ENCODE results near the gene NHERF2.

NHERF2 gene

DNA sequence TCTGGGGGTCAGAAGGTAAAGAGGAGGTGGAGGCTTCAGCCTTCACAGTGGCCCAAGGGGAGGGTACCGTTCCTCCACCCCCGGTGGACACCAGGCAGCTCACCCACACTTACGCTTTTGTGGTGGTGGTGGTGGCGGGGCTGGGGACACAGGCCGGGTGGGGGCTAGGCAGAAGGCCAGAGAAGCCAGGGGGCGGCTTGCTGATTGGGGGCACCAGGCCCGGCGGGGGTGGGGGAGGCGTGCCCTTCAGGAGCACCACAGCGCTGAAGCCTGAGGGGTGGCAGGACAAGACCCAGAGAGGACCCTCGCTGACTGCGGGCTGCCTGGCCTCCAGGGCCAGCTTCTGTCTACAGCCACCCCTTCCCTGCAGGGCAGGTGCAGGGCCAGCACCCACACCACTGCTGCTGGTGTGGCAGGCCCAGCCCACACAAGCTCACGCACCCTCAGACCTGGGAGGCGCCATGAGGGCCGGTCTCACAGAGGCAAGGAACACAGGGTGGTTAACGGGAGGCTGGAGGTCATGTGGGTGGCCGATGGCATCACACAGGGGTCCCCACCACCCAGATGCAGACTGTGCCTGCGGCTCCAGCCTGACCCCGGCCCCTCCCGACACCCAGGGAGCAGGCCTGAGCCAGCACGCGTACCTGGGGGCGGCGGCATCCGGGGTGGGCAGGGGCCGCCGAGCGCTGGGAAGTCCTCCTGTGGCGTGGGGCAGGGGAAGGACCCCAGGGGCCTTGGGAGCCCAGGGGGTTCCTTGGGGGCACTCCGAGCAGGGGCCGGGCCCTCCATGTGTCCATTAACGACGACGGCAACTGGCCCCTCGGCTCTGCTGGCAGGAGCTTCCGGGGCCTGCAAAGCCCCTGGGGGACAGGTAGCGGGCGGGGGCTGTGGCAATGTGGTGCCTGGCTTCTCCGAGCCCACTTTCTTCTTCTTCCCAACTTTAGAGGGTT, 27.6 kb upstream of the NHERF2 start:
- no peak for TF ChIP-seq CTCF (IDR thresholded peaks at IDR 0.05; ENCODE audit: low read depth, low read length)
- DNase-seq (ENCODE audit: extremely low read depth, low read depth) = no peak

- DNase-seq (ENCODE audit: extremely low read depth, low read depth) = no peak
- TF ChIP-seq CTCF (IDR thresholded peaks at IDR 0.05; ENCODE audit: low read depth, low read length) = no peak
These were observed 26.7 kb upstream of the NHERF2 start for GRCh38 chr16:1999866-2000514.

DNA sequence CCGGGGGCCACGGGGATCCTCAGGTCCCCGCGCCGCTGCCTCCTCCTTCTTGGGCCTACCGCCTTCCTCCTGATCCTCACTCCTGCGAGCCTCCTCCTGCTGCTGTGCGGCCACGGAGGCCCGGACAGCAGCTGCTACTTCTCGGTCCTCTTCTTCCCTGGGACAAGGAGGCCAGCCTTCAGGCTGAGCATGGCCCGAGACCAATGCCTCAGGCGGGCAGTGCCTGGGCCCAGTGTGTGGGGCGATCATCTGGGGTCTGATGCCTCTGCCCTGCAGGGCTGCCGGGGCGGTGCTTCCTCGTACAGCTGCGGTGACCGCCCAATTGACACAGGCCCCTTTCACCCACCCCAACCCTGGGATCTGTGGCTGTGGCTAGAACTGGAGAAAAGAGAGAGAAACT, 25.7 kb upstream of the NHERF2 start:
- no peak for DNase-seq (ENCODE audit: extremely low read depth, low read depth)
- no peak for TF ChIP-seq CTCF (IDR thresholded peaks at IDR 0.05; ENCODE audit: low read depth, low read length)

- TF ChIP-seq CTCF (IDR thresholded peaks at IDR 0.05; ENCODE audit: low read depth, low read length) = no peak
- no peak for DNase-seq (ENCODE audit: extremely low read depth, low read depth)
These were observed 25.0 kb upstream of the NHERF2 start for GRCh38 chr16:2001456-2002355.

DNA sequence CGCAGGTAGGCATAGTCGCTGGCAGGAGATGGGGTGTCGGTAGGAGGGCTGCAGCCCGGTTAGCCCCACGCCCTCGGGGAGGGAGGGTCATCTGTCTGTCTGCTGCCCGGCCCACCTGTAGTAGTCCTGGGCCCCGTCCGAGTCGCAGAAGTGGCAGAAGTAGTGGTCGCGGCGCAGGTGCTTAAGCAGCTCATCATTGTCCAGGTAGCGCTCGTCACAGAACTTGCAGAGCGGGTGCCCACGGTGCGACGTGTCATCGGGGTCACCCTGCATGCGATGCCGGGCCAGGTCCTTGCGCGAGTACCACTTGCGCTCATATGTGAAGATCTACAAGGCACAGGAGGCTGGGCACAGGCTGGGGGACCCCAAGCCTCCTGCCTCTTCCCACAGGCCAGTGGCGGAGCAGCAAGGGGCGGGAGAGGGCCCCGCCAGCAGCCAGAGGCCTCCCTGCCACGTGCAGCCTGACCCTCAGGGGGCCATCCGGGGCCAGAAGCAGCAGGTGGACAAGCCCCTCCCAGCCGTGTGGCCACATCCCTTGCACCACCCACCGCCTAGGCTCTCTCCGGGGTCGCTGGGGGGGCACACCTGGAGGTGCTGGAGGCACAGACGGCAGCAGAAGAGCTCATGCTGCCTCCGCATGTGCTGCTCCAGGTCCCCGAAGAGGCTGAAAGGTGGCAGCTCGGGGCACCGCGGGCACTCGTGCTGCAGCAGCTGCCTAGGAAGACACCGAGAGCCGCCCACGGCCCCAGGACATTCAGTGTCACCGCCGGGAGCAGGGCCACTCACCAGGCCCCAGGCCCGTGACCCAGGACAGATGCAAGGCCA, 24.1 kb upstream of the NHERF2 start:
- no peak for DNase-seq (ENCODE audit: extremely low read depth, low read depth)
- TF ChIP-seq CTCF (IDR thresholded peaks at IDR 0.05; ENCODE audit: low read depth, low read length) = no peak

- TF ChIP-seq CTCF (IDR thresholded peaks at IDR 0.05; ENCODE audit: low read depth, low read length) = no peak
- DNase-seq (ENCODE audit: extremely low read depth, low read depth) = no peak
These were observed 23.4 kb upstream of the NHERF2 start for GRCh38 chr16:2003231-2003826.
